Esophagus muscularis mucosa (tissue), 4 donors: ENCODE measurements around the gene CAPS. TPM values are rescaled to one million over a fixed set of nuclear protein-coding genes. Genes with fewer than 3 reads are reported as not detected.

Experiments
- DNase-seq: peaks from one replicate; pipeline ENCODE4 v3.0.0-alpha.2; 2017; ENCODE audit errors: extremely low spot score
- H3K27ac ChIP-seq, 4 donors: fragments of 200-600 bp; sonication (generic); replicated peaks in 1 of 4; 1 replicate in 3 of 4; 2 replicates in 1 of 4; pipeline ENCODE4 v1.5.1; 2016 to 2019; ENCODE audit warnings: mild to moderate bottlenecking in 1 of 4
- H3K27me3 ChIP-seq, 4 donors: fragments of 200-600 bp; sonication (generic); one replicate each; pipeline versions ENCODE4 v1.5.1 to v1.6.0; 2016 to 2019
- H3K36me3 ChIP-seq, 4 donors: fragments of 200-600 bp; sonication (generic); one replicate each; pipeline ENCODE4 v1.5.1; 2016 to 2019
- H3K4me1 ChIP-seq, 4 donors: fragments of 200-600 bp; sonication (generic); one replicate each; pipeline ENCODE4 v1.5.1; 2016 to 2019
- H3K4me3 ChIP-seq, 4 donors: fragments of 200-600 bp; sonication (generic); 1 replicate in 2 of 4; 2 replicates in 2 of 4; pipeline ENCODE4 v1.5.1; 2016 to 2019; ENCODE audit warnings: mild to moderate bottlenecking in 4 of 4, moderate library complexity in 1 of 4
- H3K9me3 ChIP-seq, 4 donors: fragments of 200-600 bp; sonication (generic); 1 replicate in 3 of 4; 2 replicates in 1 of 4; pipeline ENCODE4 v1.5.1; 2016 to 2019
- EP300 ChIP-seq: sonication (generic); formaldehyde crosslinking; IDR thresholded peaks from one replicate; pipeline ENCODE4 v1.6.1; 2017; ENCODE audit warnings: antibody characterized with exemption
- POLR2A ChIP-seq: fragments of 450-650 bp; IDR thresholded peaks from one replicate; pipeline ENCODE4 v1.6.1; 2017; ENCODE audit warnings: antibody characterized with exemption, moderate library complexity, mild to moderate bottlenecking, low read depth
- POLR2AphosphoS5 ChIP-seq, 2 donors: sonication (generic); formaldehyde crosslinking; IDR thresholded peaks; one replicate each; pipeline ENCODE4 v1.6.1; 2017; ENCODE audit warnings: antibody characterized with exemption in 2 of 2
- WGBS: methylation state at CpG from one replicate; pipeline ENCODE4 v1.1.5; 2018; 5-methylcytosine and 5-hydroxymethylcytosine counted together
- intact Hi-C: fragments of 100-400 bp; cut with DNase I; formaldehyde crosslinking; loops from one replicate; pipeline ENCODE4 v1.15.1; 2023
- total RNA-seq, 4 donors: library from RNA; depleted of rRNA; stranded (reverse); fragments of >200 nt; gene quantifications; one replicate each; pipeline versions ENCODE4 v1.1.0 to v1.2.1, GENCODE V29; 2016
- TF ChIP-seq, protein P1 (sequence below), 3 experiments: fragments of 200-600 bp in 2 of 3; fragments of 450-650 bp in 1 of 3; sonication (generic) in 2 of 3; IDR thresholded peaks; one replicate each; pipeline ENCODE4 v1.5.1; 2017 to 2019; ENCODE audit warnings: antibody characterized with exemption in 3 of 3, mild to moderate bottlenecking in 2 of 3, moderate library complexity in 1 of 3

CAPS gene
- total RNA-seq, 4 donors from 2014 or later = 5.5 to 16.1 (median 15.2) TPM

DNA sequence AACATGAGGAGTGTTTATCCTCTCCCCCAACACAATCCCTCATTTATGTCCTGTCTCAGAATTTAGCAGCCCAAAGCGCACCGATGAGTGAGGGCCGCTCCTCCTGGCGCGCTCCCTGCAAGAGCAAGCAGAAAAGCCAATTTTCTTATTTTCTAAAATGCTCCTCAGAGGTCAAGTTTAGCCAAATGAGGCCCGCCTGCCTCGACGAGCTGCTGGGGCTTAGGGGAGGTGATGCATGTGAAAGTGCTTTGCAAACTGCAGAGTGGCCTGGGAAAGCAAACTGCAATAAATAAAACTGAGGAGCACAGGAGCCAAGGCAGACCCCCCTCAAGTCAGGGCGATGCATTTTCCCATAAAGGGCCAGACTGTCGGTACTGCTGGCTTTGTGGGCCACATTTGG, 29.0 kb downstream of the CAPS start:
- Histone ChIP-seq H3K27me3 (no peaks in the 10 kb centered on the region), H3K36me3 (peaks cover 10 to 34% (median 29%) of the 10 kb centered on the region in 4 donors), H3K9me3 (no peaks in the 10 kb centered on the region), H3K4me1 (peaks cover 42 to 78% (median 67%) of the 10 kb centered on the region in 4 donors), H3K27ac (peak overlapping the region; percentile 54 to 73 (median 64)), H3K4me3 (no peak overlapping the region)
- intact Hi-C loops = no loop called here
- DNase-seq = no peak
- WGBS = 67% methylated on average over 10 of the region's 10 CpGs
- TF ChIP-seq POLR2AphosphoS5 (IDR thresholded peaks at IDR 0.05) (no peak), POLR2A (no peak), EP300 (no peak)
- TF ChIP-seq, protein P1, sequence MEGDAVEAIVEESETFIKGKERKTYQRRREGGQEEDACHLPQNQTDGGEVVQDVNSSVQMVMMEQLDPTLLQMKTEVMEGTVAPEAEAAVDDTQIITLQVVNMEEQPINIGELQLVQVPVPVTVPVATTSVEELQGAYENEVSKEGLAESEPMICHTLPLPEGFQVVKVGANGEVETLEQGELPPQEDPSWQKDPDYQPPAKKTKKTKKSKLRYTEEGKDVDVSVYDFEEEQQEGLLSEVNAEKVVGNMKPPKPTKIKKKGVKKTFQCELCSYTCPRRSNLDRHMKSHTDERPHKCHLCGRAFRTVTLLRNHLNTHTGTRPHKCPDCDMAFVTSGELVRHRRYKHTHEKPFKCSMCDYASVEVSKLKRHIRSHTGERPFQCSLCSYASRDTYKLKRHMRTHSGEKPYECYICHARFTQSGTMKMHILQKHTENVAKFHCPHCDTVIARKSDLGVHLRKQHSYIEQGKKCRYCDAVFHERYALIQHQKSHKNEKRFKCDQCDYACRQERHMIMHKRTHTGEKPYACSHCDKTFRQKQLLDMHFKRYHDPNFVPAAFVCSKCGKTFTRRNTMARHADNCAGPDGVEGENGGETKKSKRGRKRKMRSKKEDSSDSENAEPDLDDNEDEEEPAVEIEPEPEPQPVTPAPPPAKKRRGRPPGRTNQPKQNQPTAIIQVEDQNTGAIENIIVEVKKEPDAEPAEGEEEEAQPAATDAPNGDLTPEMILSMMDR (IDR thresholded peaks at IDR 0.05) = no peak

DNA sequence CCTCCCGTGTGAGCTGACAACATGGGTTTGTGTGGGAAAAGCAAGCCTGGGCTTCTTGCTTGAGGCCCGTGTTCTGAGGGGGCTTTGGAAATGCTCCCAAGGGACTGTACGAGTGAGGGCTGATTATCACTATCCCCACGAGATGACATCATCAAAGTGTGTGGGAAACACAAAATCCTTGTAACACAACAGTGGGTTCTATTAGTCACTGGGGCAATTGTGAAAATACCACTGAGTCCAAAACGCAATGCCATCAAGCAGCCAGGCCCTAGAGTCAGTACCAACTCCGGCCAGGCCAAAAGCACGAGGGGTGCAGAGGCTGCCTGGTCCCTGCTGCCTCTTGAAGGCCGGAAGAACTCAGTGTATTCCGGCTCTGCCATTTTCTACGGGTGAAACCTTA, 29.6 kb downstream of the CAPS start:
- H3K9me3 ChIP-seq = no peaks in the 10 kb centered on the region
- TF ChIP-seq, protein P1 (IDR thresholded peaks at IDR 0.05) = no peak
- TF ChIP-seq EP300 = no peak
- TF ChIP-seq POLR2A = no peak
- no peak for TF ChIP-seq POLR2AphosphoS5 (IDR thresholded peaks at IDR 0.05)
- WGBS = 70% methylated on average over 10 of the region's 10 CpGs
- no peak for DNase-seq
- intact Hi-C loops = no loop called here
- peaks cover 10 to 28% (median 27%) of the 10 kb centered on the region in 4 donors for H3K36me3 ChIP-seq
- peaks cover 47 to 84% (median 72%) of the 10 kb centered on the region in 4 donors for H3K4me1 ChIP-seq
- peak overlapping the region; percentile 54 to 73 (median 64) for H3K27ac ChIP-seq
- H3K4me3 ChIP-seq = no peak overlapping the region
- no peaks in the 10 kb centered on the region for H3K27me3 ChIP-seq

DNA sequence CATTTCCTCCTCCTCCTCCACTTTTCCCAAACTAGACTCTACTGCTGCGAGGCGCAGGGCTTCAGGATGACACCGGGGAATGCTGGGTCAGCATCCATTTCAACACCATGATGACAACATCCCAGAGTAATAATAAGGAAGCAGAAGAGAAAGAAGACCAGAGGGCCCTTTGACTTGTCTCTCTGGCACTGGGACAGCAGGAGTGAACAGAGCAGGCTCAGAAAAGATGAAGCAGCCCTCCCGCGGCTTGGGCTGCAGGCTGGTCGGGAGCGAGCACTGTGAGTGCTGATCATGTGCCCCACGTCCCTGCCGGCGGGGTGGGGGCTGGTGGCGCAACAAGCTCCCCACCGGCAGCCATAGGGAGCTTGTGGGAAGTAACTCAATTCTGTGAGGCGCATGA, 33.4 kb downstream of the CAPS start:
- Histone ChIP-seq H3K27me3 (no peaks in the 10 kb centered on the region), H3K9me3 (no peaks in the 10 kb centered on the region), H3K4me1 (peaks cover 72 to 97% (median 93%) of the 10 kb centered on the region in 4 donors), H3K4me3 (peak overlapping the region in 2 of 4 donors; percentile 24 to 41), H3K27ac (peak overlapping the region; percentile 79 to 87 (median 84)), H3K36me3 (peaks cover 0 to 10% (median 3%) of the 10 kb centered on the region in 4 donors)
- TF ChIP-seq POLR2AphosphoS5 (IDR thresholded peaks at IDR 0.05) (peak; percentile 65 to 69), POLR2A (no peak), EP300 (no peak)
- TF ChIP-seq, protein P1 (IDR thresholded peaks at IDR 0.05) = no peak
- no peak for DNase-seq
- intact Hi-C loops = no loop called here
- WGBS = 35% methylated on average over 11 of the region's 13 CpGs

DNA sequence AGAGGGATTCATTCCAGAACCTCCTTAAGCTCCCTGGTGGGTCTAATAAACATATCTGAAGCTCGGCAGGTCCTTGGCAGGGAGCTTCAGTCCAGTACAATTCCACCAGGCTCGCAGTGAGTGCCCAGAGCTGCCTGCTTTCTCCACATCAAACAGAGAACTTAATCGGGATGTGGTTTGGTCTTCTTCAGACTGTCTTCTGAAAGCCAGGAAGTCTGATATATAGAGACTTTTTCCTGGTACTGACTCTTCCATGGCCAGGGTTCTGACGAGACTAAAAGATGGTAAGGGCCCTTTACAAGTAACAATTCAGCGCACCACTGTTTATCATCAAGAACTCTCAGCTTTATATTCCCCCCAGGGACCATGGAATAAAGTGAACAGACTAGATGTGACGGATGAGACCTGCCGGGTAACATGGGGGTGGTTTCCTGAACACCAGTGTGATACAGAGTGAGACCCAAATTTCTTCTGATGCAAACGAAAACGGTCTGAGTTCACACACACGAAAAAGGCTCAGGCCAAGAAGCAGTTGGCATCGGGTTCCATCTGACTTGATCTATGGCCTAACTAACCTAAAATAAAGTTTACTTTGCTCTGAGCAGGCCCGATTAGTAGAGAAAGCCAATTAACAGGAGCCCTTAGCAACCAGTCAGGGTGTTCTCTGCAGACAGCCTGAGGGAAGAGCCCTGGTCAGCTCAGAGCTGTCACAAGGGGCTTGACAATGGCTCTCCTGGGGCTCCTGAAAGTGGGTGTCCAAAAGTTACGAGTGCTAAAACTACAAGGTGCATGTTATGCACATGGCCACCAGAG, 34.9 kb downstream of the CAPS start:
- WGBS = 49% methylated on average over 10 of the region's 13 CpGs
- Histone ChIP-seq H3K4me1 (peaks cover 77 to 97% (median 93%) of the 10 kb centered on the region in 4 donors), H3K36me3 (peaks cover 0 to 10% (median 3%) of the 10 kb centered on the region in 4 donors), H3K27me3 (no peaks in the 10 kb centered on the region), H3K27ac (peak overlapping the region; percentile 79 to 87 (median 84)), H3K4me3 (no peak overlapping the region), H3K9me3 (no peaks in the 10 kb centered on the region)
- intact Hi-C loops = no loop called here
- TF ChIP-seq, protein P1 (IDR thresholded peaks at IDR 0.05) = peak in 1 of 3 experiments; percentile 3
- TF ChIP-seq EP300 = no peak
- no peak for DNase-seq
